ENCODE data around the gene CD160.
A peak's percentile ranks its signal among the peaks of the same experiment; 100 is the strongest.

The CD160 gene

GRCh38 chr1:145688924-145689323, 30.4 kb upstream of the CD160 start:
- no peaks in the 10 kb centered on the region for H3K27me3 ChIP-seq (ENCODE audit: insufficient read depth, poor library complexity, severe bottlenecking)
- no peak for TF ChIP-seq CTCF (IDR thresholded peaks at IDR 0.05; ENCODE audit: poor library complexity, severe bottlenecking)
- no peaks in the 10 kb centered on the region for H3K9me3 ChIP-seq (ENCODE audit: severe bottlenecking)
- H3K4me1 ChIP-seq (ENCODE audit: insufficient read depth, poor library complexity, severe bottlenecking), result peaks cover 16% of the 10 kb centered on the region
- ATAC-seq (ENCODE audit: low read depth) (no peak), DNase-seq (ENCODE audit: low spot score) (no peak)
- no peak overlapping the region for H3K4me3 ChIP-seq (ENCODE audit: severe bottlenecking)
- H3K27ac ChIP-seq (ENCODE audit: poor library complexity, severe bottlenecking), result no peak overlapping the region
- no peaks in the 10 kb centered on the region for H3K36me3 ChIP-seq (ENCODE audit: low read depth)

- Histone ChIP-seq H3K27me3 (ENCODE audit: insufficient read depth, poor library complexity, severe bottlenecking) (no peaks in the 10 kb centered on the region), H3K36me3 (ENCODE audit: low read depth) (no peaks in the 10 kb centered on the region), H3K27ac (ENCODE audit: poor library complexity, severe bottlenecking) (peak overlapping the region; percentile 70), H3K4me3 (ENCODE audit: severe bottlenecking) (no peak overlapping the region), H3K4me1 (ENCODE audit: insufficient read depth, poor library complexity, severe bottlenecking) (peaks cover 16% of the 10 kb centered on the region), H3K9me3 (ENCODE audit: severe bottlenecking) (no peaks in the 10 kb centered on the region)
- DNase-seq (ENCODE audit: low spot score) (no peak), ATAC-seq (ENCODE audit: low read depth) (no peak)
- no peak for TF ChIP-seq CTCF (IDR thresholded peaks at IDR 0.05; ENCODE audit: poor library complexity, severe bottlenecking)
Measured at GRCh38 chr1:145689922-145690321, 29.4 kb upstream of the CD160 start.

- peak overlapping the region; percentile 70 for H3K27ac ChIP-seq (ENCODE audit: poor library complexity, severe bottlenecking)
- no peaks in the 10 kb centered on the region for H3K9me3 ChIP-seq (ENCODE audit: severe bottlenecking)
- ATAC-seq (ENCODE audit: low read depth), result peak; percentile 62
- DNase-seq (ENCODE audit: low spot score), result no peak
- peaks cover 16% of the 10 kb centered on the region for H3K4me1 ChIP-seq (ENCODE audit: insufficient read depth, poor library complexity, severe bottlenecking)
- no peak for TF ChIP-seq CTCF (IDR thresholded peaks at IDR 0.05; ENCODE audit: poor library complexity, severe bottlenecking)
- H3K36me3 ChIP-seq (ENCODE audit: low read depth), result no peaks in the 10 kb centered on the region
- no peak overlapping the region for H3K4me3 ChIP-seq (ENCODE audit: severe bottlenecking)
- H3K27me3 ChIP-seq (ENCODE audit: insufficient read depth, poor library complexity, severe bottlenecking), result no peaks in the 10 kb centered on the region
Measured at GRCh38 chr1:145690587-145691558, 28.4 kb upstream of the CD160 start.

- no peak overlapping the region for H3K27ac ChIP-seq (ENCODE audit: poor library complexity, severe bottlenecking)
- H3K9me3 ChIP-seq (ENCODE audit: severe bottlenecking), result no peaks in the 10 kb centered on the region
- H3K27me3 ChIP-seq (ENCODE audit: insufficient read depth, poor library complexity, severe bottlenecking), result no peaks in the 10 kb centered on the region
- peaks cover 16% of the 10 kb centered on the region for H3K4me1 ChIP-seq (ENCODE audit: insufficient read depth, poor library complexity, severe bottlenecking)
- ATAC-seq (ENCODE audit: low read depth), result no peak
- DNase-seq (ENCODE audit: low spot score), result no peak
- no peak overlapping the region for H3K4me3 ChIP-seq (ENCODE audit: severe bottlenecking)
- H3K36me3 ChIP-seq (ENCODE audit: low read depth), result no peaks in the 10 kb centered on the region
- TF ChIP-seq CTCF (IDR thresholded peaks at IDR 0.05; ENCODE audit: poor library complexity, severe bottlenecking), result no peak
Measured at GRCh38 chr1:145692785-145693443, 26.4 kb upstream of the CD160 start.

Data from RWPE2 (cell line).